Keratinocyte (primary cell): ENCODE results near the gene PTBP2. TPM values are rescaled to one million over a fixed set of nuclear protein-coding genes. Genes with fewer than 3 reads are reported as not detected.

Experiments used
- DNase-seq: peaks from one replicate; pipeline ENCODE4 v3.0.0-alpha.2; 2011; ENCODE audit warnings: low read depth, missing footprints, low spot score
- FAIRE-seq: peaks from 2 replicates; lab custom pipeline; 2011; peaks lifted over from hg19 to GRCh38; lab: Jason Lieb, UNC
- H2AFZ ChIP-seq: 2 replicates; pipeline ENCODE4 v1.6.0; 2012; ENCODE audit warnings: low read length, control low read depth, inconsistent platforms; ENCODE audit not compliant: control insufficient read depth
- H3K27ac ChIP-seq: 2 replicates; pipeline ENCODE4 v1.5.1; 2011; ENCODE audit warnings: low read length; ENCODE audit not compliant: control insufficient read depth, insufficient read depth
- H3K27me3 ChIP-seq: 3 replicates; pipeline ENCODE4 v1.6.0; 2011; ENCODE audit warnings: low read length; ENCODE audit not compliant: control insufficient read depth, insufficient read depth; ENCODE audit errors: extremely low read depth
- H3K36me3 ChIP-seq, 2 experiments: 2 replicates in 1 of 2; 3 replicates in 1 of 2; pipeline ENCODE4 v1.5.1; 2011; ENCODE audit warnings: low read length in 2 of 2, mild to moderate bottlenecking in 1 of 2; ENCODE audit not compliant: control insufficient read depth in 2 of 2, insufficient read depth in 2 of 2; ENCODE audit errors: extremely low read depth in 1 of 2
- H3K4me1 ChIP-seq: 3 replicates; pipeline ENCODE4 v1.5.1; 2011; ENCODE audit warnings: low read length; ENCODE audit not compliant: control insufficient read depth, insufficient read depth; ENCODE audit errors: extremely low read depth
- H3K4me2 ChIP-seq: 3 replicates; pipeline ENCODE4 v1.6.0; 2011; ENCODE audit warnings: low read depth, low read length; ENCODE audit not compliant: control insufficient read depth, insufficient read depth; ENCODE audit errors: extremely low read depth
- H3K4me3 ChIP-seq, 3 experiments: fragments of 200-600 bp in 1 of 3; sonication (generic) in 1 of 3; 2 replicates in 2 of 3; 3 replicates in 1 of 3; pipeline ENCODE4 v1.5.1; 2011 to 2016; ENCODE audit warnings: low read length in 3 of 3, mild to moderate bottlenecking in 3 of 3, control low read depth in 2 of 3, inconsistent platforms in 1 of 3, low read depth in 1 of 3, mixed read lengths in 1 of 3, mixed run types in 1 of 3, moderate library complexity in 1 of 3; ENCODE audit not compliant: control insufficient read depth in 2 of 3, insufficient read depth in 2 of 3; ENCODE audit errors: extremely low read depth in 1 of 3
- H3K79me2 ChIP-seq: 2 replicates; pipeline ENCODE4 v1.6.0; 2012; ENCODE audit warnings: low read length; ENCODE audit not compliant: control insufficient read depth, insufficient read depth
- H3K9ac ChIP-seq: 3 replicates; pipeline ENCODE4 v1.6.0; 2011; ENCODE audit warnings: low read length; ENCODE audit not compliant: control insufficient read depth, insufficient read depth; ENCODE audit errors: extremely low read depth
- H3K9me1 ChIP-seq: 3 replicates; pipeline ENCODE4 v1.6.0; 2011; ENCODE audit warnings: low read length; ENCODE audit not compliant: control insufficient read depth, insufficient read depth; ENCODE audit errors: extremely low read depth
- H3K9me3 ChIP-seq: 2 replicates; pipeline ENCODE4 v1.5.1; 2012; ENCODE audit warnings: low read depth, low read length; ENCODE audit not compliant: control insufficient read depth
- H4K20me1 ChIP-seq: 3 replicates; pipeline ENCODE4 v1.6.0; 2011; ENCODE audit warnings: low read length; ENCODE audit not compliant: control insufficient read depth, insufficient read depth; ENCODE audit errors: extremely low read depth
- CTCF ChIP-seq, 3 experiments: IDR thresholded peaks in 1 of 3; conservative IDR thresholded peaks in 1 of 3; optimal IDR thresholded peaks in 1 of 3; 2 replicates in 2 of 3; 3 replicates in 1 of 3; pipeline versions ENCODE3 to v1.5.1; 2011; ENCODE audit warnings: low read length in 3 of 3, mild to moderate bottlenecking in 3 of 3, moderate library complexity in 2 of 3, control low read depth in 1 of 3, inconsistent platforms in 1 of 3; ENCODE audit not compliant: insufficient read depth in 2 of 3; ENCODE audit errors: extremely low read depth in 1 of 3
- EZH2 ChIP-seq: IDR thresholded peaks from one replicate; pipeline ENCODE4 v1.6.1; 2012; ENCODE audit warnings: inconsistent platforms, mild to moderate bottlenecking, low read length, moderate library complexity
- dilution Hi-C: fragments of 300-500 bp; cut with MboI; formaldehyde crosslinking; loops from one replicate; pipeline ENCODE4 v1.7.0; 2020; ENCODE audit warnings: low sequenced_read_pairs; ENCODE audit not compliant: extremely low pct_ligation_motif_present
- polyA plus RNA-seq, 5 experiments: library from polyadenylated mRNA; depleted of rRNA in 3 of 5; stranded (reverse) in 3 of 5; stranded (forward) in 1 of 5; unstranded in 1 of 5; fragments of >200 nt; gene quantifications; 1 replicate in 1 of 5; 2 replicates in 3 of 5; 3 replicates in 1 of 5; pipeline versions ENCODE4 v1.2.1 to v1.2.3, GENCODE V29; 2011 to 2012; ENCODE audit warnings: missing spikeins in 2 of 5, low read depth in 1 of 5, low replicate concordance in 1 of 5

The PTBP2 gene
- polyA plus RNA-seq, 1 donor (not counting 4 experiments of a cell fraction or from before 2014, with no cell fraction given), result 9.5 TPM

- Histone ChIP-seq H3K4me2 (no peak overlapping the region), H3K9me1 (no peaks in the 10 kb centered on the region), H3K36me3 (no peaks in the 10 kb centered on the region), H3K79me2 (no peaks in the 10 kb centered on the region), H3K9me3 (no peaks in the 10 kb centered on the region), H3K4me1 (no peaks in the 10 kb centered on the region), H3K9ac (no peak overlapping the region), H3K27ac (no peak overlapping the region), H3K4me3 (no peak overlapping the region), H4K20me1 (no peaks in the 10 kb centered on the region), H2AFZ (no peak overlapping the region), H3K27me3 (no peaks in the 10 kb centered on the region)
- FAIRE-seq (no peak), DNase-seq (no peak)
- TF ChIP-seq CTCF (optimal IDR thresholded peaks at IDR 0.05 in 1 of 3, IDR thresholded peaks at IDR 0.05 in 1 of 3, conservative IDR thresholded peaks at IDR 0.05 in 1 of 3; ENCODE audit: extremely low read depth in 1 of 3, insufficient read depth in 2 of 3, low read length in 3 of 3) (no peak), EZH2 (no peak)
- dilution Hi-C loops, result no loop called here
Measured at GRCh38 chr1:96708482-96708881, 13.1 kb upstream of the PTBP2 start.

DNA sequence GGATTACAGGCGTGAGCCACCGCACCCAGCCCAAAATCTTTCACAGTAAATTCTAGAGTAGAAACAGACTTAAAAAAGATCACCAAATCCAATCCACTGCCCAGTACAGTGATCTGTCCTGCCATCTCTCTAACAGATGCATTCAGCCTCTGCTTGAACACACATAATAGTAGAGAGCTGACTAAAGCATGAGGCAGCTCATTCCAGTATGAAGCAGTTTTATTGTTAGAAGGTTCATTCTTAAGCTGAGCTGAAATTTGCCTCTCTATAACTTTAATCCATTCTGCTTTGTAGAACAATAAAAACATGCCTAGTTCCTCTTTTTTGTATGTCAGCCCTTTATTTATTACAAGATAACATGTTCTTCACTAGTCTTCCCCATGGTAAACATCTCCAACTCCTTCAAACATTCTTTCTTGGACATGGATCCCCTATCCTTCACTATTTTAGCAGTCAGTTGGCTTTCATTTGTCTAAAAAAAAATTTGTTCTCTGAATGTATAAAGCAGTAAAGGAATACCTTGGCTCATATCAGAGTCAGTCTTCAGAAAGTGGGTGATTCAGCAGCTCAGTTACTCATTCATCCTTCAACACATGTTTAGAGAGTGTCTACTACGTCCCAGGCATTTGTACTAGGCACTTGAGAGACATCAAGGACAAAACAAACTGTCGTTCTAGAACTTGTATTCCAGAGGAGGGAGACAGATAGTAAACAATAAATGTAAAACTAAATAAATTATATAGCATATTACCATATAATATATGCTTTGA, 10.7 kb upstream of the PTBP2 start:
- Histone ChIP-seq H3K4me2 (no peak overlapping the region), H3K27ac (no peak overlapping the region), H3K4me1 (no peaks in the 10 kb centered on the region), H3K9me3 (no peaks in the 10 kb centered on the region), H2AFZ (no peak overlapping the region), H3K27me3 (no peaks in the 10 kb centered on the region), H4K20me1 (no peaks in the 10 kb centered on the region), H3K36me3 (no peaks in the 10 kb centered on the region), H3K79me2 (no peaks in the 10 kb centered on the region), H3K9ac (no peak overlapping the region), H3K4me3 (no peak overlapping the region), H3K9me1 (no peaks in the 10 kb centered on the region)
- no peak for FAIRE-seq
- no peak for DNase-seq
- no peak for TF ChIP-seq CTCF (optimal IDR thresholded peaks at IDR 0.05 in 1 of 3, IDR thresholded peaks at IDR 0.05 in 1 of 3, conservative IDR thresholded peaks at IDR 0.05 in 1 of 3; ENCODE audit: extremely low read depth in 1 of 3, insufficient read depth in 2 of 3, low read length in 3 of 3)
- no peak for TF ChIP-seq EZH2
- dilution Hi-C loops, result no loop called here
